MCF 10A (cell line): ENCODE data around the gene SLC25A12. TPM values are rescaled to one million over a fixed set of nuclear protein-coding genes. Genes with fewer than 3 reads are reported as not detected.

Experiments
- BruUV-seq: library from RNA; stranded (reverse); fragments of 400-500 nt; replicated peaks from 2 replicates; lab custom pipeline; 2021; lab: Mats Ljungman, UMichigan
- CTCF ChIA-PET: fragments of 300-600 bp; sonication (Branson Sonifier 250); formaldehyde crosslinking; extraction: SDS; loops from one replicate; lab custom pipeline; 2021; ENCODE audit warnings: antibody characterized with exemption, inconsistent platforms; lab: Yijun Ruan, JAX
- POLR2A ChIA-PET: fragments of 300-600, 350-650 bp; sonication (Branson Sonifier 250); formaldehyde crosslinking; extraction: SDS; loops from one replicate; lab custom pipeline; 2020; ENCODE audit warnings: antibody characterized with exemption, inconsistent platforms; lab: Yijun Ruan, JAX
- DNase-seq: peaks from one replicate; pipeline ENCODE4 v3.0.0-alpha.2; 2018; ENCODE audit not compliant: unreplicated experiment
- H3K27ac Mint-ChIP-seq: one replicate; pipeline ENCODE4 v1.8.0; 2022; ENCODE audit warnings: mild to moderate bottlenecking, low read depth, mixed read lengths; ENCODE audit not compliant: unreplicated experiment
- H3K27me3 Mint-ChIP-seq: one replicate; pipeline ENCODE4 v1.8.0; 2022; ENCODE audit warnings: mixed read lengths; ENCODE audit not compliant: insufficient read depth, unreplicated experiment
- H3K36me3 Mint-ChIP-seq: one replicate; pipeline ENCODE4 v1.8.0; 2022; ENCODE audit warnings: mild to moderate bottlenecking, moderate library complexity, mixed read lengths; ENCODE audit not compliant: insufficient read depth, unreplicated experiment
- H3K4me1 Mint-ChIP-seq: one replicate; pipeline ENCODE4 v1.8.0; 2022; ENCODE audit warnings: mixed read lengths; ENCODE audit not compliant: insufficient read depth, unreplicated experiment
- H3K4me3 Mint-ChIP-seq: one replicate; pipeline ENCODE4 v1.8.0; 2022; ENCODE audit warnings: mild to moderate bottlenecking, moderate library complexity, mixed read lengths; ENCODE audit not compliant: unreplicated experiment
- H3K9me3 Mint-ChIP-seq: one replicate; pipeline ENCODE4 v1.8.0; 2022; ENCODE audit warnings: mixed read lengths; ENCODE audit not compliant: unreplicated experiment
- intact Hi-C: fragments of 100-400 bp; cut with micrococcal nuclease; formaldehyde crosslinking; loops from 2 replicates; pipeline ENCODE4 v1.14.1; 2022
- total RNA-seq: library from RNA; stranded (reverse); gene quantifications from 2 replicates; pipeline ENCODE4 v1.2.3, GENCODE V29; 2022
- TF ChIP-seq, protein P1 (sequence below): fragments of 200-600 bp; IDR thresholded peaks from one replicate; pipeline ENCODE4 v1.8.0; 2022; ENCODE audit warnings: antibody characterized with exemption, mild to moderate bottlenecking; ENCODE audit not compliant: unreplicated experiment

The SLC25A12 gene
- total RNA-seq, 1 experiment from 2014 or later: 12.5 TPM

DNA sequence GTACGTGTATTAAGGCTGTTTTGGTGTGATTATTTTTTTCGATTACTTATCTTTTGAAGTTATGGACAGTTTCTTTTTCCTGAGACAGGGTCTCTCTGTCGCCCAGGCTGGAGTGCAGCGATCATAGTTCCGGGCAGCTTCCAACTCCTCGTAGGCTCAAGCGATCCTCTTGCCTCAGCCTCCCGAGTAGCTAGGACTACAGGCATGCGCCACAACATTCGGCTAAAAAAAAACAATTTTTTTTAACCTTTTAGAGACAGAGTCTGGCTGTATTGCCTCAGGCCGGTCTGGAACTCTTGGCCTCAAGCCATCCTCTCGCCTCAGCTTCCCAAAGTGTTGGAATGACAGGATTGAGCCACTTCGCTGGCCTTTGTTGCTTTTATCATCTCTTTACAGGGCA lies 29.2 kb upstream of the SLC25A12 start:
- Mint-ChIP-seq H3K27me3 (no peaks in the 10 kb centered on the region), H3K36me3 (peaks cover 20% of the 10 kb centered on the region), H3K4me3 (peak overlapping the region; percentile 90), H3K27ac (peak overlapping the region; percentile 97), H3K4me1 (peaks cover 16% of the 10 kb centered on the region), H3K9me3 (no peaks in the 10 kb centered on the region)
- intact Hi-C loops: loop anchor here (1.0 kb wide), 1 partner anchor 179 kb away; the partner anchor contains the start of gene DLX2
- BruUV-seq: no TSS peak
- DNase-seq: peak; percentile 42
- ChIA-PET CTCF (interaction anchor here (0.6 to 1.4 kb wide), 6 partner anchors 11 to 340 kb away, joined by 3 to 7 read pairs (median 5); no protein-coding TSS in a partner anchor), POLR2A (interaction anchor here (0.6 to 4.0 kb wide), 29 partner anchors 9 to 990 kb away, joined by 3 to 97 read pairs (median 5); partner anchors contain the start of genes DLX1, DLX2, DYNC1I2 and METAP1D)
- TF ChIP-seq, protein P1, sequence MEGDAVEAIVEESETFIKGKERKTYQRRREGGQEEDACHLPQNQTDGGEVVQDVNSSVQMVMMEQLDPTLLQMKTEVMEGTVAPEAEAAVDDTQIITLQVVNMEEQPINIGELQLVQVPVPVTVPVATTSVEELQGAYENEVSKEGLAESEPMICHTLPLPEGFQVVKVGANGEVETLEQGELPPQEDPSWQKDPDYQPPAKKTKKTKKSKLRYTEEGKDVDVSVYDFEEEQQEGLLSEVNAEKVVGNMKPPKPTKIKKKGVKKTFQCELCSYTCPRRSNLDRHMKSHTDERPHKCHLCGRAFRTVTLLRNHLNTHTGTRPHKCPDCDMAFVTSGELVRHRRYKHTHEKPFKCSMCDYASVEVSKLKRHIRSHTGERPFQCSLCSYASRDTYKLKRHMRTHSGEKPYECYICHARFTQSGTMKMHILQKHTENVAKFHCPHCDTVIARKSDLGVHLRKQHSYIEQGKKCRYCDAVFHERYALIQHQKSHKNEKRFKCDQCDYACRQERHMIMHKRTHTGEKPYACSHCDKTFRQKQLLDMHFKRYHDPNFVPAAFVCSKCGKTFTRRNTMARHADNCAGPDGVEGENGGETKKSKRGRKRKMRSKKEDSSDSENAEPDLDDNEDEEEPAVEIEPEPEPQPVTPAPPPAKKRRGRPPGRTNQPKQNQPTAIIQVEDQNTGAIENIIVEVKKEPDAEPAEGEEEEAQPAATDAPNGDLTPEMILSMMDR: no peak

DNA sequence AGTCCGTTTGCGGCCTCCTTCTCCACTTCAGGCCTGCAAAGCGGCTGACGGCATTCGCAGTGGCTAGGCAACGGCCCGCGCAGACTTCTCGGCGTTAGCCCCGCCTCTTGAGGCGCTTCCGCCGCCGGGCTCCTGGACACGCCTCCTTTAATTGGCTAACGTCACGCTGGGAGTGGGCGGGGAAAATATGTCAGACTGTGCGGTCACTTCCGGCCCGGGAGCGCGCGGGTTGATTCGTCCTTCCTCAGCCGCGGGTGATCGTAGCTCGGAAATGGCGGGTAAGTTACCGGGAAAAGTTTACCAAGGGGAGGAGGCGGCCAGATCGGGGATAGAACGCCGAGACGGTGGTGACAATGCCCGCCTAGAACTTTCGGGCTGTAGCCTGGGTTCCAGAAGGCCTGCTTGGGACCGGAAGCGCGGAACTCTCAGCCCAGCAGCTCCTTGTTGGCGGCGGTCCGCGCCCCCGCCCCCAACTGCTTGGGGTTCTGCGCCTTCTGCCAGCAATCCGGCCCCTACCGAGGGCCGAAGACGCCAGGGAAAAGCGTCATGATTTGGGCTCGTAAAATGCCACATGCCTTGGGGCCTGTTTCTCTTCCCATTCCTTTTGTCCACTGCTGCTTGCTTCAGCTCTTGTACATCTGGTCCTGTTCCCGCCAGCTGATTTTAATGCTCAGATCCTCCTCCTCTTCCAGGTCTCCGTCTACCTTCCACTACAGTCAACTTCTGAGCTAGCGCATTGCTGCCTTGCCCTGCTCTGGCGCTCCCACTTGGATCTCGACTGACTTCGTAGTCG lies 28.4 kb upstream of the SLC25A12 start, which contains the start of gene HAT1:
TSS of gene HAT1 (plus strand) at position 232 of the 793 bp plus-strand sequence. CDS start at position 272, 40 bp downstream.
- H3K36me3 Mint-ChIP-seq: peaks cover 19% of the 10 kb centered on the region
- TF ChIP-seq, protein P1: no peak
- peak within 1 kb of the TSS; percentile 97 for H3K27ac Mint-ChIP-seq
- CTCF ChIA-PET: interaction anchor here (0.6 to 1.0 kb wide), 3 partner anchors 113 to 340 kb away, joined by 3 to 5 read pairs (median 4); no protein-coding TSS in a partner anchor
- H3K9me3 Mint-ChIP-seq: no peaks in the 10 kb centered on the region
- no peaks in the 10 kb centered on the region for H3K27me3 Mint-ChIP-seq
- POLR2A ChIA-PET: interaction anchor here (0.6 to 4.0 kb wide), 31 partner anchors 9 to 488 kb away, joined by 3 to 97 read pairs (median 5); partner anchors contain the start of genes DLX1, DLX2, DYNC1I2 and METAP1D
- peaks cover 16% of the 10 kb centered on the region for H3K4me1 Mint-ChIP-seq
- intact Hi-C loops: loop anchor here (1.0 kb wide), 1 partner anchor 180 kb away; the partner anchor contains the start of gene DLX2
- peak within 1 kb of the TSS; percentile 90 for H3K4me3 Mint-ChIP-seq
- BruUV-seq: TSS peak; percentile 65
- DNase-seq: peak; percentile 98

- TF ChIP-seq, protein P1: no peak
- Mint-ChIP-seq H3K4me3 (peak overlapping the region; percentile 90), H3K27ac (peak overlapping the region; percentile 97), H3K27me3 (no peaks in the 10 kb centered on the region), H3K4me1 (peaks cover 16% of the 10 kb centered on the region), H3K36me3 (peaks cover 15% of the 10 kb centered on the region), H3K9me3 (no peaks in the 10 kb centered on the region)
- intact Hi-C loops: no loop called here
- DNase-seq: no peak
- CTCF ChIA-PET: interaction anchor here (0.6 kb wide), 1 partner anchor 112 kb away, joined by 3 read pairs; no protein-coding TSS in a partner anchor
- POLR2A ChIA-PET: interaction anchor here (0.6 to 4.0 kb wide), 24 partner anchors 10 to 487 kb away, joined by 3 to 97 read pairs (median 6); partner anchors contain the start of genes DLX1, DLX2, DYNC1I2 and METAP1D
- BruUV-seq: no TSS peak
Measured at GRCh38 chr2:171921970-171922229, 27.9 kb upstream of the SLC25A12 start.

DNA sequence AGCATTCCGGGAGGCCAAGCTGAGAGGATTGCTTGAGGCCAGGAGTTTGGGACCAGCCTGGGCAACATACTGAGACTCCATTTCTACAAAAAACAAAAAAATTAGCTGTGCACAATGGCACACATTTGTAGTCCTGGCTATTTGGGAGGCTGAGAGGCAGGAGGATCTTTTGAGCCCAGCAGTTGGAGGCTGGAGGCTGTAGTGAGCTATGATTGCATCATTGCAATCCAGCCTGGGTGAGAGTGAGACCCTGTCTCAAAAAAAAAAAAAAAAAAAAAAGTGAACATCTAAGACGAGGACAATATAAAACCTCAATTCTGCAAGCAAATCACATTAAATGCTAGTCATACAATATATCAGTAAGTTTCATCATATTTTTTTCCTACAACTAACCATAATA lies 25.4 kb upstream of the SLC25A12 start:
- H3K4me3 Mint-ChIP-seq: no peak overlapping the region
- H3K27me3 Mint-ChIP-seq: no peaks in the 10 kb centered on the region
- BruUV-seq: no TSS peak
- no peak overlapping the region for H3K27ac Mint-ChIP-seq
- TF ChIP-seq, protein P1: no peak
- no peaks in the 10 kb centered on the region for H3K9me3 Mint-ChIP-seq
- ChIA-PET POLR2A (interaction anchor here (1.2 kb wide), 1 partner anchor 25 kb away, joined by 3 read pairs; the partner anchor contains the start of gene SLC25A12), CTCF (interaction anchor here (0.5 to 0.7 kb wide), 2 partner anchors 35 to 66 kb away, joined by 4 to 6 read pairs; no protein-coding TSS in a partner anchor)
- DNase-seq: no peak
- peaks cover 12% of the 10 kb centered on the region for H3K4me1 Mint-ChIP-seq
- intact Hi-C loops: no loop called here
- H3K36me3 Mint-ChIP-seq: no peaks in the 10 kb centered on the region
